Nucleus accumbens (tissue), 56 donors: ENCODE results near the gene ZNF500.
"Not testable (repeated sequence)": the region's sequence is repeated elsewhere in the genome, so short reads cannot be mapped to it uniquely, and the experiment has no call there.

ENCODE experiments used
- DNase-seq, 56 donors: peaks; one replicate each; lab custom pipeline; 2025; lab: John Stamatoyannopoulos, UW

Gene ZNF500

GRCh38 chr16:4797805-4798252 is 30.9 kb upstream of the ZNF500 start:
- DNase-seq = no peak

DNA sequence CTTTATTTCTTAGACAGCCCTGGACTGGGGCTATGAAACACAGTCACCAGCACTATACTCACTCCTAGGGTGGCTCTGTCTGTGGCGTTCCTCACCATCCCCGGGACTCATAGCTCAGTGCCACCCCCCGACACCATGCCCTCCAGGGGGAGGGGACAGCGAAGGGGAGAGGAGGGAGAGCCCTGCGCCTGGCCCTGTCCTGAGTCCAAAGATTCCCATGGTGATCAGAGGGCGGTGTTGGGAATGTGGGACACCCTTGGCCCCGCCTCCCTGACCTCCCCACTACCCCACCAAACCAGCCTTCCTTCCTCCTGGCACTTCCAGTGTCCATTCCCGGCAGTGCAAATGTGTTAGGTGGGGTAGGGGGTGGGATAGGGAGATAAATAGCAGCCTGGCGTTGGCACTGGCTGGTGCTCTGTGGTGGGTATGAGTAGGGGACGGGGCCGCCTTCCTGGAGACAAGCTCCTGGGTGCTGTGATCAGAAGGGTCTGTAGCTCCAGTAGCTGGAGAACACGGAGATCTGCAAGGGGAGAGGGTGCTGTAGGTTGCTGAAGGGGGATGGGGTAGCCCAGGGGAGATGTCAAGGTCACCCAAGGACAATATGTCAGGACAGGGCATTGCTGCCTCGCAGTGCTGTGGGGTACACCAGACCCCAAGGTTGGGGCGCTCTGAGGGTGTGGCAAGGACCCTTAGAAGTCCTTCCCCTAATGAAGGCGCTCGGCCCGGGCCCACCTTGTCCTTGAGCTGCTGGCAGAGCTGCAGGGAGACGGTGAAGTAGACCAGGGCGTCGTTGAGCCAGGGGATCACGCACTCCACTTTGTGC is 30.2 kb upstream of the ZNF500 start:
- no peak for DNase-seq

- no peak for DNase-seq
Observed at GRCh38 chr16:4795828-4796572, 29.0 kb upstream of the ZNF500 start.

- peak in 4 of 56 donors; percentile 9 to 35 (median 24) for DNase-seq
Observed at GRCh38 chr16:4795181-4795827, 28.3 kb upstream of the ZNF500 start, which contains the start of gene SMIM22. Gene SMIM22 (plus strand): TSS chr16:4795369. CDS start chr16:4795735, 366 bp downstream.

DNA sequence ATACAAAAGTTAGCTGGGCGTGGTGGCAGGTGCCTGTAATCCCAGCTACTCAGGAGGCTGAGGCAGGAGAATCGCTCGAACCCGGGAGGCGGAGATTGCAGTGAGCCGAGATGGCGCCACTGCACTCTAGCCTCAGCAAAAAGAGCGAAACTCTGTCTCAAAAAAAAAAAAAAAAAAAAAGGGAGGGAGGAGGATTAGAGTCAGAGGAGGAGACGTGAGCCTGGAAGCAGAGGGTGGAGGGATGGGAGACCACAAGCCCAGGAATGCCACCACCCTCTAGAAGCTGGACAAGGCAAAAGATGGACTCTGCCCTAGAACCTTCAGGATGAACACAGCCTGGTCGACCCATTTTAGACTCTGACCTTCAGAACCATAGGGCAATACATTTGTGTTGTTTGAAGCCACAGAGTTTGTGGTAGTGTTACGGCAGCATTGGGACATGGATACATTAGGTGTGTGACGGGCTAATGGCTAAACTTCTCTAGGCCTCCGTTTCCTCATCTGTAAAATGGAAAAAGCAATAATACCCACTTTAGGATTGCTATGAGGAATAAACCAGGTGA is 26.1 kb upstream of the ZNF500 start:
- no peak for DNase-seq

DNA sequence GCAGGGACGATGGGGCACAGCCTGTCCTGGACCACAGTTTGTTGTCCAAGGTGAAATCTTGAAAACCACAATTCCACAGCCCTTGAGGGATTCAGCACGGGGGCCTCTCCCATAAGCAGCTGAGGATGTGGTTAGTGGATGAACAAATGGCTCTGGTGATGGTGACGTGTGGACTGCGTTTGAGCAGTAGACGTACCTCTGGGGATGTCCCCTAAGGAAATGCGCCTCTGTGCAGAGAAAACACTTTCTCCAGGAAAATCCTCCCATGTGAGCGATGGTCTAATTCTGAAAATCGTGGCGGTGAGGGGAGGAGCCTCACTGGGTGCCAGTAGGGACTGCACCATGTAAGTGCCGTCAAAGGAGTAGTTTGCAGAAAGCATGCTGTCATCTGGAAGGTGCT is 23.9 kb upstream of the ZNF500 start:
- DNase-seq = no peak

- DNase-seq = no peak
Observed at GRCh38 chr16:4790261-4790660, 23.3 kb upstream of the ZNF500 start.

- DNase-seq = no peak
Observed at GRCh38 chr16:4788910-4789309, 21.9 kb upstream of the ZNF500 start.

- DNase-seq = no peak
Observed at GRCh38 chr16:4788489-4788889, 21.5 kb upstream of the ZNF500 start.

DNA sequence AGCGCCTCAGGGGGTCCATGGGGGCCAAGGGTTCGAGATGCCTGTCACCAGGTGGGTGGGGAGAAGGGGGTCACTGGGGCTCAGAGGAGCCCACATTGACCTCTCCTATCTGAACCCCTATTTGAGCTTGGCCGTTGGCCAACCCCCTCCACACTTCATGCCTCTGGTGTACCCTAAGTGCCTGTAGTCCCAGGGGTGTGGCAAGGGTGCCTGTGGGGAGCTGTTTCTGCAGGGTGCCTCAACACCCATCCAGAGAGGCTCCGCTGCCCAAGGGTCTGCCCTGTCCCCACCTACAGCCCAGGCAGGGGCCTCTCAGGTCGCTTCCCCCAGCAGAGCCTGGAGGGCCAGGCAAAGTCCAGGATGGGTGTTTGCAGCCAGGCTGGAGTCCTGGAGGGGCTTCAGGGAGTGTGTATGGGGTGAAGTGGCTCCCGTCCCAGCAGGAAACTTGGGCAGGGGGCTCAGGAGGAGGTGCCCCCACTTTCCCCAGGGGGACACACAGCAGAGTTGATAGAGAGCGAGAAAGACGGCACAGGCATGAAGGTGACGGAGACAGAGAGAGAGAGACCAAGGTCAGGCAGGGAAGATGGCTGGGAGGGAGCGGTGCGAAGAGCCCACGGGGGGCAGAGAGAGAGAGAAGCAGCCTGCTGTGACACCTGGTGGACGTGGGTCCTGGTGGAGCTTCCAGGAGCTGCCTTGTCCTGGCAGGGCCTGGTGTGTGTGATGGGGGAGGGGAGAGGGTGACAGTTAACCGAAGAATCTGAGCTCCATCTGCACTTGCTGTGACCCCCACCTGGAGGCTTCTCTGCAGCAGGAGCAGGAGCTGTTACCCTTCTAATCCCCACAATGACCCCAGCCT is 20.9 kb upstream of the ZNF500 start, which contains the start of gene SEPTIN12:
TSS of gene SEPTIN12 (minus strand) at position 719 of the 856 bp plus-strand sequence. CDS start at position 19, 700 bp downstream.
- DNase-seq = no peak

- no peak for DNase-seq
Observed at GRCh38 chr16:4787068-4787467, 20.1 kb upstream of the ZNF500 start.

GRCh38 chr16:4785758-4786433 is 18.9 kb upstream of the ZNF500 start:
- no peak for DNase-seq

DNA sequence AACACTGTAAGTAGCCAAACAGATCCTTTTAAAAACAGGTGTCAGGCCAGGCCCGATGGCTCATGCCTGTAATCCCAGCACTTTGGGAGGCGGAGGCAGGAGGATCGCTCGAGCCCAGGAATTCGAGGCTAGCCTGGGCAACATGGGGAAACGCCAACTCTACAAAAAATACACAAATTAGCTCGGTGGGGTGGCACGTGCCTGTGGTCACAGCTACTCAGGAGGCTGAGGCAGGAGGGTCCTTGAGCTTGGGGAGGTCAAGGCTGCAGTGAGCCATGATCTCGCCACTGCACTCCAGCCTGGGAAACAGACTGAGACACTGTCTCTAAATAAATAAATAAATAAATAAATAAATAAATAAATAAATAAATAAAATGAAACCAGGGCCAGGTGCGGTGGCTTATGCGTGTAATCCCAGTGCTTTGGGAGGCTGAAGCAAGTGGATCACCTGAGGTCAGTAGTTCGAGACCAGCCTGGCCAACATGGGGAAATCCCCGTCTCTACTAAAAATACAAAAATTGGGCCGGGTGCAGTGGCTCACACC is 17.6 kb upstream of the ZNF500 start:
- not testable (repeated sequence) for DNase-seq

GRCh38 chr16:4783951-4784336 is 17.0 kb upstream of the ZNF500 start:
- no peak for DNase-seq

- peak in 6 of 56 donors; percentile 3 to 29 (median 15) for DNase-seq
Observed at GRCh38 chr16:4783251-4783950, 16.4 kb upstream of the ZNF500 start.

DNA sequence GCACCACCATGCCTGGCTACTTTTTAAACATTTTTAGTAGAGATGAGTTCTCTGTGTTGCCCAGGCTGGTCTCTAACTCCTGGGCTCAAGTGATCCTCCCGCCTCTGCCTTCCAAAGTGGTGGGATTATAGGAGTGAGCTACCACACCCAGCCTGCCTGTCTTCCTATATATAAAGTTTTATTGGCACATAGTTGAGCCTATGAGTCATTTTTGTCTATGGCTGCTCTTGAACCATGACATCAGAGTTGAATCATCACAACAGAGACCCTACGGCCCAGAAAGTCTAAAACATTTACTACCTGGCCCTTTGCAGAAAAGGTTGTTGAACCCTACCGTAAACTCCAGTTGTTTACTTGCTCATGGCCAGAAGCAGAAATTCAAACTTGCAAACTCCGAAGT is 13.3 kb upstream of the ZNF500 start:
- DNase-seq = no peak

DNA sequence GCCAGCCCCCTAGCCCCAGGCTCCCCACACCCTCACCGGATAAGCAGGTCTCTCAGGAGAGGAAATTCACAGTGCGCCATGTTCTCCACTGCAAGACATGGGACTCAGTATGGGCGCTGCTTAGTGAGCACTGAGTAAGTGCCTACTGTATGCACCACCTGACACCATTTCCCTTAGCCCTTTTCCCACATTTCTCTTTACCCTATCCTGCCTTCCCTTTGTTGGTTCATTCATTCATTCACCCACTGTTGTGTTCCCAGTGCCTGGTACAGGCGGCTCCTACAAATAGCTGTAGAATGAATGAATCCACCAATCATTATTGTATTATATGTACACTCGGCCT is 11.1 kb upstream of the ZNF500 start:
- no peak for DNase-seq

DNA sequence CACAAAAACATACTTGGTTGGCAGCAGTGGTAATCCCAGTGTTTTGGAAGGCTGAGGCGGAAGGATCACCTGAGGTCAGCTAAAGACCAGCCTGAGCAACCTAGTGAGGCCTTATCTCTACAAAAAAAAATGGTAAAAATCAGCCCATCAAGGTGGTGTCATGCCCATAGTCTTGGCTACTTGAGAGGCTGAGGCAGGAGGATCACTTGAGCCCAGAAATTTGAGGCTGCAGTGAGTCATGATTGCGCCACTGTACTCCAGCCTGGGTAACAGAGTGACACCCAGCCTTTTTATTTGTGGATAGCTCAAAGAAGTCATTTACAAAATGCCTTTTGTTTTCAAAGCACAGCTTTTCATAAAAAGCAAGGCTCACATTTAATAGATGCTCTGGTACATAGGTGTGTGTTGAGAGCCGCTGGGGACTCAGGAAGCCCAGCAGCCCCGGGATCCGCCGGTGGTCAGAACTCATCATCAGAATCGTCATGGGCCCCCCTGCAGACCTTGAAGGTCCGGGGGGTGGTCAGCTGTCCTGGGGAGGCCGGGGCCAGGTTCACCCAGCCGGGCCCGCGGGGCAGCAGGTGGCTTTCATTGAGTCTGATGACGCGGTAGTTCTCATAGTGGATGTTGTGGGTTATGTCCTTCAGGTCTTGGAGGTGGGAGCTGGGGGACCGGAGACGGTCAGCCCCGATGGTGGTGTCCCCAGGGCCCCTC is 10.5 kb upstream of the ZNF500 start:
- no peak for DNase-seq
